HG03095 (cell line): ENCODE measurements around the gene PLCD1.
"Not testable (repeated sequence)": the region's sequence is repeated elsewhere in the genome, so short reads cannot be mapped to it uniquely, and the experiment has no call there.

ENCODE experiments used
- ATAC-seq: cut with Tn5 transposase; IDR thresholded peaks from one replicate; pipeline ENCODE4 v1.9.1; 2021; ENCODE audit warnings: moderate library complexity; ENCODE audit not compliant: unreplicated experiment

Gene PLCD1

GRCh38 chr3:37988376-37988775, 41.1 kb downstream of the PLCD1 start:
- ATAC-seq = not testable (repeated sequence)

GRCh38 chr3:37987751-37988179, 41.7 kb downstream of the PLCD1 start:
- ATAC-seq = no peak

- no peak for ATAC-seq
These were observed 42.1 kb downstream of the PLCD1 start for GRCh38 chr3:37987315-37987697.

DNA sequence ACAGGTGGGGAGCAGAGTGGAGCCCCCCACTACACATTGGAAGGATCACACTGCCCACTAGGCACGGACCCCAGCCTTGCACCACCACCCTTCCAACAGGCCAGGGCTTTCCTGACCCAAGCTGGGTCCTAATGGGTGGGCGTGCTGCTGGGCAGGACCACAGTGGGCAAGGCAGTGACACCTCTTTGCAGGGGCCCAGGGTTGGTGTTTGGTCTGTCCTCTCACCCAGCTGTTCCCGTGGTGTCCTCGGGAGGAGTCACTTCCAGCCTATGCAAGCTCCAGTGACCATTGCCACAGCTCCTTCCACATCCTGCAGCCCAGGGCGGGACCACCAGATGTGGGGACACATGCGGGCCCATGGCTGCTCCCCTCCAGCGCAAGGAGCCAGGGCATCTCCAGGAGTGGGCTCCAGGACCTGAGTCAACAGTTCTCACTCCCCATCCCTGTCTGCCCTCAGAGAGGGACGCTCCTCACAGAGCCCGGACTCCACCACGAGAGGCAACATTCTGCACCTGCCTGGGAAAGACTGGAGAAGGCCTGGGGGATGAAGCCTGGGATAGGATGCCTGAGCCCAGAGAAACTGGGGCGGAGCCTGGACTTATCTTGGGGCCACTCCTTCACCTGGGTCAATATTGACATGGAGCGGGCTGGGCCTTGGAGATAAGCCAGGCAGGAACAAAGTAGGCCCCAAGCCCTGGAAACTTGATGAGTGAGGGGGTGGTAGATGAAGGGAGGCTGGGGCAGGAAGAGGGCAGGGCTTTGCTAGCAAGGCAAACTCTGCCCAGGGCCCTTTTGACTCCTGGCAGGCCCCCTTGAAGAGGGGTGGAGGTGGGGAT, 42.7 kb downstream of the PLCD1 start:
- ATAC-seq = no peak

- ATAC-seq = no peak
These were observed 43.7 kb downstream of the PLCD1 start for GRCh38 chr3:37985637-37986320.

DNA sequence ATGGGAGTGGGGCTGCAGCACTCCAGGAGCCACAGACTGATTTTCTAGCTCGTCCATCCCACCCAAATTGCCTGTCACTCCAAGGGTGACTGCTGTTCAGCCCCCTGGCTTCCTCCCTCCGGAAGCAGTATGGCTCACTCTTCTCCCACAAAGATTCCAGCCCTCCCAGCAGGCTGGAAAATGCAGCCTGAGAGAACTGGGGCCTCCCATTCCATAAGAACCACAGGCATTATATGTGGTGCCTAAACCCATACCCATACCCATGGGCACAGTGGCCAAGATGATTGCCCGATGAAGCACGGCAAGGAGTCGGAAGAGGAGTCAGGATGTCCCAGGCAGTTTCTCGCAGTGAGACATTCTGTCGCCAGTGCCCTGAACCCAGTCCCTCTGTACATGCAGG, 44.8 kb downstream of the PLCD1 start:
- ATAC-seq = no peak

DNA sequence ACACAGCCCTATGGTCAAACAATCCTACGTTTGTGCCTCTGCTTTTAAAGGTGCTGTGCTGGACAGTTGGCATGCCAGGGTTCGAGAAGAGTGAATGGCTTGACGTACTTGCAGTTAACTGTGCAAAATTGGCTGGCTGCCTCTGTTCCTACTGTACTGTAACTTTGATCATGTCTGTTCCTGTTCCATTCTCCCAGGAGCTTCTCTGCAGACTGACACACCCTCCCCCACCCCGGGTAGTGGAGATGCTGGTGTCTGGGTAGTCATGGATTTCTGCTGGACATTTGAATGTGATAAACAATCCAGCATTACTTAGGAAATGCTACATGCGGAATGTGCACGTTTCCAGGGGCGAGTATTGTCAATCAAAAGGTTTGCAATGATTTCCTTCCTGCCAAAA, 45.4 kb downstream of the PLCD1 start:
- no peak for ATAC-seq

GRCh38 chr3:37982331-37982730, 47.1 kb downstream of the PLCD1 start:
- ATAC-seq = no peak

DNA sequence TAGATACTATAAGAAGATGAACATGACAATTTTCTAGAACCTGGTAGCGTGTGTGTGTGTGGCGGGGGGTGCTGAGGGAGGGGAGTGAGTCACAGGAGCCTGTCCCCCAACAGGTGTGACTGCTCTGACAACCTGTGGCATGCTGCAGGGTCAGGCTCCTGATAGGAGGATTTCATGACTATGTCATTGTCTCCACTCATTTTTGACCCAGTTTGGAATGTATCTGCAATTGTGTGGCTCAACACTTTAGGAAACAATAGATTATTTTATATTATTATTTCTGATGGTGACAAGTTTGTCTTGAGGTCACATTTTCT, 48.1 kb downstream of the PLCD1 start:
- ATAC-seq = no peak

- no peak for ATAC-seq
These were observed 48.7 kb downstream of the PLCD1 start for GRCh38 chr3:37980462-37981347.

DNA sequence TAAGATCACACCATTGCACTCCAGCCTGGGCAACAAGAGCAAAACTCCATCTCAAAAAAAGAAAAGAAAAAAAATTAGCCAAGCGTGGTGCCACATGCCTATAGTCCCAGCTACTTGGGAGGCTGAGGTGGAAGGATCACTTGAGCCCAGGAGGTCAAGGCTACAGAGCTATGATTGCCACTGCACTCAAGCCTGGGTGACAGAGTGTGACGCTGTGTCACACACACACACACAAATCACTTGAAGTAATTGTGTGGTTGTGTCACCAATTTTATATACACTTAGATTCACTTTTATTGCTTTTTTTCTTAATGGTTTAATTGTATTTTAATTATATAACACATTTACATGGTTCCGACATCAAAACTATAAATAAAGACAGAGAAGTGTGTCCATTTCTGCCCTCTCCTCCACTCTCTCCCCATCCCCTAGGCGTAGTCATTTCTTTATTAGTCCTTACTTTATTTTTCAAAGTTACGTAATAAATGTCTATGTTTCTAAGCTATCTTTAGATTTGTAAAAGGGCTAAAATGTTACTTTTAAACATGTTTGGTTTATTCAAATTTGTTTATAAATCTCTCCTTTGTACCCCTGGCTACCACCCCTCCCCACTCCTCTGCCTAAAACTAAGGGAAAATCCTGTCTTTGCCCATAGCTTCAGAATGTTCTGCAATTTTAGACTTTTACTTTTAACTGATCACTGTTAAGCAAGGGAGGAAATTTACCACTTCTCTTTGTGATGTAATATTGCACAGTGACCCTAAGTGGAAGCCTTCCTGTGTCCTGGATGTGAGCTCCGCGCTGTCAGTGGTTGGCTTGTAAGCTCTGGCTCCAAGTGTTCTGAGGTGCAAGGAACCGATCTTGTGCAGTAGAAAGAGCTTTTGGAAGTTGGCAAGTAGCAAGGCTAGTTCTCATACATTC, 49.6 kb downstream of the PLCD1 start:
- no peak for ATAC-seq

GRCh38 chr3:37974121-37975083, 55.0 kb downstream of the PLCD1 start:
- ATAC-seq = peak; percentile 89

- ATAC-seq = no peak
These were observed 56.0 kb downstream of the PLCD1 start for GRCh38 chr3:37973246-37974054.

- not testable (repeated sequence) for ATAC-seq
These were observed 57.4 kb downstream of the PLCD1 start for GRCh38 chr3:37972056-37972455.

- ATAC-seq = no peak
These were observed 58.0 kb downstream of the PLCD1 start for GRCh38 chr3:37971467-37971866.

DNA sequence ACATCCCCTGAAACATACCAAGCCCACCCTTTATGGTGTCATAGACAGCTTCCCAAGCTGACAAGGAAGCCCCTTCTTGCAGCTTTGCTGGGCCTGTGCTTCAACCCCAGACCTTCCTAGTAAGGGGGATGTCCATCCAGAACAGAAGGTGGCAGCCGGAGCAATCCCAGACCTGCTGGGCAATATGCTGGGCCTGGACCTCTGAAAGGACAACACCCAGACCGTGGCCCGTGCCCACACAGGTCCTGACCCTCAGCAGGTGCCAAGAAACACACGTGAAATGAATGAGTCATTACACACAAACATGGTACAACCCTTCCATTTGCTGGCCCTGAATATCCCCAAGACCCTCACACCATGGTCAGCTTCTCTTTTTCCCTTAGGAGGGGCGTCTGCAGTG, 58.6 kb downstream of the PLCD1 start:
- ATAC-seq = no peak

DNA sequence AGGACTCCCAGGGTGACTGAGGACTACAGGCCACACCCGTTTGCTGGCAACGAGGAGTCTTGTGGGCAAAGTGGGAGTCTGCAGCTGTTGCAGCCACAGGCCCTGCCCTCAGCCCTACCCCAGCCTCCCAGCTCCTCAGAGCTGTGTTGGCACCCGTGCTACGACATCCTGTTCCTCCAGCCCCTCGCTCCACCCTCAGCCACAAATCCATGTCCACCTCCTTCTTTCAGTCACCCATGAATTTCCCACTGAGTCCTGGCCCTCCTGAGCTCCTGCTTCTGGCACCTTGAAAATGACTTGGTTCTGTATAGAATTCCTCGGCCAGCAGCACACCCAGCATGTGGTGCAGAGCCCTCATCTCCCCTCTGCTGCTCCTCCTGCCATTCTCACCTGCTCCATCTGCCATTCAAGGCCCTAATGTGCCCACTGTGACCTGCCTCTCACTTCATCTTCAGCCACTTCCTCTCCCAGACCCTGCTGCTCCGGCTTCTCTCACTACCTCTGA, 59.8 kb downstream of the PLCD1 start:
- no peak for ATAC-seq
